PC-9 (cell line): ENCODE results near the gene DNAJC30. TPM values are rescaled to one million over a fixed set of nuclear protein-coding genes. Genes with fewer than 3 reads are reported as not detected.
A peak's percentile ranks its signal among the peaks of the same experiment; 100 is the strongest.

Source experiments
- Bru-seq: library from RNA; stranded (reverse); fragments of 400-500 nt; gene quantifications from one replicate; lab custom pipeline; 2021; lab: Mats Ljungman, UMichigan
- BruChase-seq, 2 experiments: library from RNA; stranded (reverse); fragments of 400-500 nt; gene quantifications; one replicate each; lab custom pipeline; 2021; lab: Mats Ljungman, UMichigan
- BruUV-seq: library from RNA; stranded (reverse); fragments of 400-500 nt; replicated peaks from 2 replicates; lab custom pipeline; 2021; lab: Mats Ljungman, UMichigan
- CTCF ChIA-PET: fragments of 300-600 bp; sonication (Branson Sonifier 250); formaldehyde crosslinking; loops from one replicate; lab custom pipeline; 2022; ENCODE audit warnings: antibody characterized with exemption; lab: Charles Lee
- POLR2A ChIA-PET: fragments of 300-600 bp; sonication (Branson Sonifier 250); formaldehyde crosslinking; loops from one replicate; lab custom pipeline; 2022; ENCODE audit warnings: antibody characterized with exemption; ENCODE audit not compliant: unreplicated experiment; lab: Charles Lee
- DNase-seq, 2 experiments: peaks; one replicate each; pipeline versions ENCODE4 v3.0.0 to v3.0.0-alpha.2; 2015 to 2022; ENCODE audit warnings: mixed read lengths in 1 of 2
- H2AFZ ChIP-seq: fragments of 200-600 bp; sonication (generic); 2 replicates; pipeline ENCODE4 v1.8.1; 2017; ENCODE audit warnings: antibody characterized with exemption
- H3F3A ChIP-seq: fragments of 200-600 bp; sonication (generic); 2 replicates; pipeline ENCODE4 v1.8.1; 2017; ENCODE audit warnings: antibody characterized with exemption, mild to moderate bottlenecking, low read depth; ENCODE audit not compliant: insufficient read depth
- H3K27ac ChIP-seq: fragments of 200-600 bp; sonication (generic); 2 replicates; pipeline ENCODE4 v1.6.1; 2016; ENCODE audit warnings: mixed run types
- H3K27me3 ChIP-seq: fragments of 200-600 bp; sonication (generic); 2 replicates; pipeline ENCODE4 v1.6.1; 2016; ENCODE audit warnings: low read depth, mixed run types; ENCODE audit not compliant: insufficient read depth
- H3K36me3 ChIP-seq: fragments of 200-600 bp; sonication (generic); 2 replicates; pipeline ENCODE4 v1.6.1; 2016; ENCODE audit warnings: low read depth, mixed run types
- H3K4me1 ChIP-seq: fragments of 200-600 bp; sonication (generic); replicated peaks from 2 replicates; pipeline ENCODE4 v1.6.1; 2016; ENCODE audit warnings: mixed run types; ENCODE audit not compliant: insufficient read depth
- H3K4me2 ChIP-seq: fragments of 200-600 bp; sonication (generic); 2 replicates; pipeline ENCODE4 v1.6.1; 2017; ENCODE audit warnings: mixed run types
- H3K4me3 ChIP-seq: fragments of 200-600 bp; sonication (generic); 2 replicates; pipeline ENCODE4 v1.6.1; 2016; ENCODE audit warnings: mixed run types
- H3K79me2 ChIP-seq: fragments of 200-600 bp; sonication (generic); 2 replicates; pipeline ENCODE4 v1.6.1; 2017; ENCODE audit warnings: low read depth, mixed run types
- H3K9me2 ChIP-seq: fragments of 200-600 bp; sonication (generic); 2 replicates; pipeline ENCODE4 v1.8.1; 2017; ENCODE audit warnings: mild to moderate bottlenecking; ENCODE audit not compliant: insufficient read depth
- H3K9me3 ChIP-seq: fragments of 200-600 bp; sonication (generic); 2 replicates; pipeline ENCODE4 v1.8.1; 2016; ENCODE audit warnings: low read depth; ENCODE audit not compliant: insufficient read depth
- H4K20me1 ChIP-seq: fragments of 200-600 bp; sonication (generic); 2 replicates; pipeline ENCODE4 v1.8.1; 2017; ENCODE audit not compliant: insufficient read depth
- CTCF ChIP-seq: fragments of 200-600 bp; sonication (generic); conservative IDR thresholded peaks from 2 replicates; pipeline ENCODE4 v1.6.1; 2017; ENCODE audit warnings: mixed run types, antibody characterized with exemption, mild to moderate bottlenecking, moderate library complexity
- EZH2 ChIP-seq: fragments of 200-600 bp; sonication (generic); IDR thresholded peaks from 2 replicates; pipeline ENCODE4 v1.8.0; 2017; ENCODE audit warnings: antibody characterized with exemption, low read depth
- intact Hi-C: fragments of 100-400 bp; cut with micrococcal nuclease; formaldehyde crosslinking; loops from one replicate; pipeline ENCODE4 v1.10.0; 2022; ENCODE audit not compliant: unreplicated experiment
- long read RNA-seq: library from polyadenylated mRNA; stranded (forward); transcript quantifications from one replicate; pipeline ENCODE4 v2.0.0, GENCODE V29; 2022
- total RNA-seq: library from RNA; stranded (reverse); gene quantifications from 2 replicates; pipeline ENCODE4 v1.2.3, GENCODE V29; 2021

DNAJC30 gene
- total RNA-seq (8.0 and 9.5 TPM in 2 replicates), Bru-seq, nascent RNA (percentile 81 among the genes with signal in this experiment), BruChase-seq, experiment 1, labeled RNA remaining after a 2-hour chase (percentile 68 among the genes with signal in this experiment), BruChase-seq, experiment 2, labeled RNA remaining after a 6-hour chase (percentile 75 among the genes with signal in this experiment)
- long read RNA-seq, transcript DNAJC30-201 (1 exons, 2,485 nt): major isoform, 19 of 19 reads
- long read RNA-seq, partial matches to known transcripts: 0 of 19 reads
- long read RNA-seq, other reads (novel, unspliced or antisense): 0 of 19 reads

- peak within 1 kb of the TSS; percentile 57 for H3K27ac ChIP-seq
- TF ChIP-seq EZH2: no peak
- H3F3A ChIP-seq: no peaks in the 10 kb centered on the region
- peaks cover 17% of the 10 kb centered on the region for H3K4me1 ChIP-seq
- ChIA-PET CTCF (no interaction called here), POLR2A (no interaction called here)
- peak within 1 kb of the TSS; percentile 99 for H3K4me2 ChIP-seq
- peaks cover 73% of the 10 kb centered on the region for H3K79me2 ChIP-seq
- H3K9me2 ChIP-seq: no peaks in the 10 kb centered on the region
- H3K9me3 ChIP-seq: no peaks in the 10 kb centered on the region
- intact Hi-C loops: loop anchor here (1.0 to 2.0 kb wide), 2 partner anchors 23 to 32 kb away; no protein-coding TSS in a partner anchor
- BruUV-seq: no TSS peak
- DNase-seq: peak; percentile 85 to 92
- H3K27me3 ChIP-seq: no peaks in the 10 kb centered on the region
- peaks cover 4% of the 10 kb centered on the region; the same call in 1 of the 2 replicates for H4K20me1 ChIP-seq
- H2AFZ ChIP-seq: peak within 1 kb of the TSS; percentile 96
- peak within 1 kb of the TSS; percentile 97 for H3K4me3 ChIP-seq
- H3K36me3 ChIP-seq: peaks cover 2% of the 10 kb centered on the region; the same call in 1 of the 2 replicates
These were observed at the start of gene DNAJC30, which contains the start of gene BUD23 for GRCh38 chr7:73683056-73683787. Gene DNAJC30, minus strand, starts transcription at chr7:73683453. Its CDS starts 30 bp downstream, at chr7:73683423. Gene BUD23, plus strand, starts transcription at chr7:73683597. Its CDS starts 29 bp downstream, at chr7:73683626.

- Histone ChIP-seq H3K9me2 (no peaks in the 10 kb centered on the region), H3K4me1 (peaks cover 24% of the 10 kb centered on the region), H3K9me3 (no peaks in the 10 kb centered on the region), H4K20me1 (peaks cover 4% of the 10 kb centered on the region; the same call in 1 of the 2 replicates), H3K27ac (no peak overlapping the region), H3K27me3 (no peaks in the 10 kb centered on the region), H3K79me2 (peaks cover 19% of the 10 kb centered on the region), H3F3A (peaks cover 57% of the 10 kb centered on the region), H2AFZ (no peak overlapping the region), H3K36me3 (peaks cover 13% of the 10 kb centered on the region; the same call in 1 of the 2 replicates), H3K4me2 (no peak overlapping the region), H3K4me3 (no peak overlapping the region)
- DNase-seq: no peak
- intact Hi-C loops: loop anchor here (10.0 kb wide), 1 partner anchor 242 kb away; no protein-coding TSS in a partner anchor
- CTCF ChIA-PET: interaction anchor here (0.7 kb wide), 1 partner anchor 213 kb away, joined by 15 read pairs; no protein-coding TSS in a partner anchor
- BruUV-seq: no TSS peak
- POLR2A ChIA-PET: interaction anchor here (0.6 to 1.1 kb wide), 4 partner anchors 97 to 467 kb away, joined by 5 to 11 read pairs (median 9); no protein-coding TSS in a partner anchor
- TF ChIP-seq EZH2: no peak
These were observed 49.1 kb upstream of the DNAJC30 start for GRCh38 chr7:73732397-73732796.

DNA sequence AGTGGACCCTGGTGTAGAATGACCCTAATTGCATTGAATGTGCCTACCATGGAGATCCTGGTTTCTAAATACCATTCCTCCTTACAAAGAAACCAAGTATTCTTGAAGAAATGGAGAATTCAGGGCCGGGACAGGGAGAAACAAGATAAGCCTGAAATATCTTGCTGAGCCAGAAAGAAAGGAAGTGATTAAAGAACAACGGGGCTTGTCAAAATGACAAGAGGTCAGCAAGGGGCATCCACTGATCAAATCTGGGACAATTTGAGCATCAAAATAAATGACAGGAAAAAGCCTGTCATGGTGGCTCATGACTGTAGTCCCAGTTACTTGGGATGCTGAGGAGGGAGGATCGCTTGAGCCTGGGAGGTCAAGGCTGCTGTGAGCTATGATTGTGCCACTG lies 47.2 kb upstream of the DNAJC30 start:
- no peak overlapping the region for H3K27ac ChIP-seq
- no peaks in the 10 kb centered on the region for H4K20me1 ChIP-seq
- no peak overlapping the region for H3K4me3 ChIP-seq
- H3F3A ChIP-seq: peaks cover 45% of the 10 kb centered on the region
- no peaks in the 10 kb centered on the region for H3K27me3 ChIP-seq
- no peak overlapping the region for H3K4me2 ChIP-seq
- no peak for DNase-seq
- no peaks in the 10 kb centered on the region for H3K79me2 ChIP-seq
- H3K9me3 ChIP-seq: no peaks in the 10 kb centered on the region
- intact Hi-C loops: loop anchor here (10.0 kb wide), 1 partner anchor 244 kb away; no protein-coding TSS in a partner anchor
- CTCF ChIA-PET: interaction anchor here (0.6 to 0.7 kb wide), 4 partner anchors 67 to 328 kb away, joined by 3 to 8 read pairs (median 4); no protein-coding TSS in a partner anchor
- no peak for TF ChIP-seq CTCF
- TF ChIP-seq EZH2: no peak
- no peaks in the 10 kb centered on the region for H3K36me3 ChIP-seq
- H2AFZ ChIP-seq: no peak overlapping the region
- H3K9me2 ChIP-seq: no peaks in the 10 kb centered on the region
- H3K4me1 ChIP-seq: peaks cover 6% of the 10 kb centered on the region
- no TSS peak for BruUV-seq
- POLR2A ChIA-PET: interaction anchor here (0.7 kb wide), 1 partner anchor 69 kb away, joined by 7 read pairs; no protein-coding TSS in a partner anchor
